Measurements from ENCODE around the gene ETS2. TPM values are rescaled to one million over a fixed set of nuclear protein-coding genes. Genes with fewer than 3 reads are reported as not detected.

The ETS2 gene
- polyA plus RNA-seq, 1 experiment: 18.8 TPM

GRCh38 chr21:38849776-38850175 is 44.0 kb downstream of the ETS2 start:
- no peak for DNase-seq (ENCODE audit: low read depth)
- H3K4me3 ChIP-seq (ENCODE audit: low read depth, low read length): no peak overlapping the region
- no peaks in the 10 kb centered on the region; the same call in 1 of the 2 replicates for H3K27me3 ChIP-seq (ENCODE audit: control insufficient read depth, insufficient read depth, low read length)
- TF ChIP-seq, protein P1, sequence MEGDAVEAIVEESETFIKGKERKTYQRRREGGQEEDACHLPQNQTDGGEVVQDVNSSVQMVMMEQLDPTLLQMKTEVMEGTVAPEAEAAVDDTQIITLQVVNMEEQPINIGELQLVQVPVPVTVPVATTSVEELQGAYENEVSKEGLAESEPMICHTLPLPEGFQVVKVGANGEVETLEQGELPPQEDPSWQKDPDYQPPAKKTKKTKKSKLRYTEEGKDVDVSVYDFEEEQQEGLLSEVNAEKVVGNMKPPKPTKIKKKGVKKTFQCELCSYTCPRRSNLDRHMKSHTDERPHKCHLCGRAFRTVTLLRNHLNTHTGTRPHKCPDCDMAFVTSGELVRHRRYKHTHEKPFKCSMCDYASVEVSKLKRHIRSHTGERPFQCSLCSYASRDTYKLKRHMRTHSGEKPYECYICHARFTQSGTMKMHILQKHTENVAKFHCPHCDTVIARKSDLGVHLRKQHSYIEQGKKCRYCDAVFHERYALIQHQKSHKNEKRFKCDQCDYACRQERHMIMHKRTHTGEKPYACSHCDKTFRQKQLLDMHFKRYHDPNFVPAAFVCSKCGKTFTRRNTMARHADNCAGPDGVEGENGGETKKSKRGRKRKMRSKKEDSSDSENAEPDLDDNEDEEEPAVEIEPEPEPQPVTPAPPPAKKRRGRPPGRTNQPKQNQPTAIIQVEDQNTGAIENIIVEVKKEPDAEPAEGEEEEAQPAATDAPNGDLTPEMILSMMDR (IDR thresholded peaks at IDR 0.05; ENCODE audit: insufficient read depth, low read depth, low read length): no peak
- CTCF ChIA-PET: interaction anchor here (0.8 kb wide), 1 partner anchor 10 kb away, joined by 3 read pairs; no protein-coding TSS in a partner anchor
- H3K36me3 ChIP-seq (ENCODE audit: control insufficient read depth, insufficient read depth, low read length): no peaks in the 10 kb centered on the region
- POLR2A ChIA-PET: no interaction called here

DNA sequence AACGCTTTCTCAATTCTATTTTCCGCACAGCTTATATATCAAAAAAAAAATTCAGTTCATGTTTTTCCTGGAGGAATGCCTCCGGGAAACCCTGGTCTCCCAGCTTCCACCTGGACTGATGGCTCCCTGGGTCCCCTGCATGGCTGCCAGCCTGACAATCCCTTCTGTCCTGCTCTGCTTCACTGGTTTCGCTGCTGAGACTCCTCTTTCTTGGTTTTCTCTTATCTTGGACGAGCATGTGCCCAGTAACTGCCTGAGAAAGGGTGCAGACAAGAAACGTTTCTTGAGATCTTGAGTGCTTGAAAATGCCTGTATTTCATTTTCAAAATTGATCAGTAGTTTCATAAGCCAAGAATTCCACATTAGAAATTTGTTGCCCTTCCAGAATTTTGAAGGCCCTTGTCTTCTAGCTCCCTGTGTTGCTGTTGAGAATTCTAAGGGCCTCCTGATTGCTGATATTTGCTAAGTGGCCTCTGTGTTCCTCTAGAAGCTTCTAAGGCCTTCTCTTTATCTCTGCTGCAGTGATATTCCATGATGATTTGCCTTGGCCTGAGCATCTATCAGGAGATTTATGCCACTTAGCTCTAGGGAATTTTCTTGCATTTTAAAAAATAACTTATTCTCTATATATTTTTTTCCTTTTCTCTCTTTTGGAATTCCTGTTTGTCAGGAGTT is 44.7 kb downstream of the ETS2 start:
- Histone ChIP-seq H3K36me3 (ENCODE audit: control insufficient read depth, insufficient read depth, low read length) (no peaks in the 10 kb centered on the region), H3K4me3 (ENCODE audit: low read depth, low read length) (no peak overlapping the region), H3K27me3 (ENCODE audit: control insufficient read depth, insufficient read depth, low read length) (no peaks in the 10 kb centered on the region; the same call in 1 of the 2 replicates)
- CTCF ChIA-PET: interaction anchor here (0.7 to 0.8 kb wide), 3 partner anchors 11 to 276 kb away, joined by 3 to 4 read pairs (median 3); no protein-coding TSS in a partner anchor
- DNase-seq (ENCODE audit: low read depth): no peak
- TF ChIP-seq, protein P1 (IDR thresholded peaks at IDR 0.05; ENCODE audit: insufficient read depth, low read depth, low read length): no peak
- POLR2A ChIA-PET: interaction anchor here (0.6 kb wide), 1 partner anchor 38 kb away, joined by 3 read pairs; no protein-coding TSS in a partner anchor

DNA sequence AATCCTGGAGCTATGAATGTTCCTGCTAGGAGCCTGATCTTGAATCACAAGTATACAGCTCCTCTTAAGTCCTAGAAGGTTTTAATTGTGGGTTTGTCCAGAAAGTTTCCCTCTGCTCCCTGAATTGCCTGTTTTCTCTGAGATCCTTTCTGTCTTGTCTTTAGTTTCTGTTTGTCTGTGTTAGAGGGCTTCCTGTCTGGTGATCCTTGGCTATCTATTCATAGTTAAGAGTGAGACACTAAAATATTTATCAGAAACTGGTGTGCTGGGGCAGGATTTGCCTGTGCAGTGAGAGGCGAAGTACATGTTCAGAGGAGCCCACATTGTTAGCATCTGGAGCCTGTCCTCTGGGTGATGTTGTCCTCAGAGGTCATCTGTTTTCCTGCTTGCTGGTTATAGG is 45.4 kb downstream of the ETS2 start:
- POLR2A ChIA-PET: no interaction called here
- CTCF ChIA-PET: interaction anchor here (0.8 kb wide), 1 partner anchor 55 kb away, joined by 3 read pairs; no protein-coding TSS in a partner anchor
- Histone ChIP-seq H3K27me3 (ENCODE audit: control insufficient read depth, insufficient read depth, low read length) (no peaks in the 10 kb centered on the region; the same call in 1 of the 2 replicates), H3K4me3 (ENCODE audit: low read depth, low read length) (no peak overlapping the region), H3K36me3 (ENCODE audit: control insufficient read depth, insufficient read depth, low read length) (no peaks in the 10 kb centered on the region)
- TF ChIP-seq, protein P1 (IDR thresholded peaks at IDR 0.05; ENCODE audit: insufficient read depth, low read depth, low read length): no peak
- DNase-seq (ENCODE audit: low read depth): no peak

DNA sequence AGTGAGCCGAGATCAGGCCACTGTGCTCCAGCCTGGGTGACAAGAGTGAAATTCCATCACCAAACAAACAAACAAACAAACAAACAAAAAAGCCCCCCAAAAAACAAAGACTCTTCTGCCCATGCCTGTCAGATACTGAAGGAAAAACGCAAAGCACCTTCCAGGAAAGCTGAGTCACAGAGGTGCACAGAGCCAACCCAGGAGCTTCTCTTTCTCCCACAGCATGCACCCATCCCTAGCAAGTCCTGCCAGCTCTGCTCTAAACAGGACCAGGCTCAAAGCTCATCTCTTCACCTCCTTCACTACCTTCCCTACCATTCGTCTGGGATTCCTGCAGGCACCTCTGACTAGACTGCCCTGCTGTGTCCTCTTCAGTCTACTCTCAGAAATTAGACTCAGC is 46.5 kb downstream of the ETS2 start:
- H3K4me3 ChIP-seq (ENCODE audit: low read depth, low read length): no peak overlapping the region
- ChIA-PET CTCF (interaction anchor here (2.1 kb wide), 1 partner anchor 9 kb away, joined by 5 read pairs; no protein-coding TSS in a partner anchor), POLR2A (no interaction called here)
- no peaks in the 10 kb centered on the region for H3K36me3 ChIP-seq (ENCODE audit: control insufficient read depth, insufficient read depth, low read length)
- H3K27me3 ChIP-seq (ENCODE audit: control insufficient read depth, insufficient read depth, low read length): no peaks in the 10 kb centered on the region; the same call in 1 of the 2 replicates
- no peak for DNase-seq (ENCODE audit: low read depth)
- TF ChIP-seq, protein P1 (IDR thresholded peaks at IDR 0.05; ENCODE audit: insufficient read depth, low read depth, low read length): no peak

DNA sequence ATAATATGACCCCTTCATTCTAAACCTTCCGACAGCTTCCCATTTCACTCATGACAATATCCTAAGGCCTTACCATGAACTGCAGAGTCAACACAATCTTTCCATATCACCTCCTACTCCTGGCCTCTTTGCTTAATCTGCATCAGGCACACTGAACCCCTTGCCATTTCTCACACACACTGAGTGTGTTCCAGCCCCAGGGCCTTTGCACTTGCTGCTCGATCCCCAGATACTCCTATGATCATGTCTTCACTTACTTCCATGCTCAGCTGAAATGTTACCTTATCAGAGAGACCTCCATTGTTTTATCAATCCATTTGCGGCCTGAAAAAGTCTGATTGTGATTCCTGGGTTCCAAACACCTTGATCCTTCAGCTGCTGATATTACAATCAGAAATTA is 47.0 kb downstream of the ETS2 start:
- TF ChIP-seq, protein P1 (IDR thresholded peaks at IDR 0.05; ENCODE audit: insufficient read depth, low read depth, low read length): no peak
- no peak overlapping the region for H3K4me3 ChIP-seq (ENCODE audit: low read depth, low read length)
- H3K36me3 ChIP-seq (ENCODE audit: control insufficient read depth, insufficient read depth, low read length): no peaks in the 10 kb centered on the region
- H3K27me3 ChIP-seq (ENCODE audit: control insufficient read depth, insufficient read depth, low read length): no peaks in the 10 kb centered on the region; the same call in 1 of the 2 replicates
- CTCF ChIA-PET: interaction anchor here (2.1 kb wide), 1 partner anchor 9 kb away, joined by 5 read pairs; no protein-coding TSS in a partner anchor
- POLR2A ChIA-PET: no interaction called here
- no peak for DNase-seq (ENCODE audit: low read depth)
